Measurements from ENCODE around the gene ADAMTS3.

The ADAMTS3 gene

DNA sequence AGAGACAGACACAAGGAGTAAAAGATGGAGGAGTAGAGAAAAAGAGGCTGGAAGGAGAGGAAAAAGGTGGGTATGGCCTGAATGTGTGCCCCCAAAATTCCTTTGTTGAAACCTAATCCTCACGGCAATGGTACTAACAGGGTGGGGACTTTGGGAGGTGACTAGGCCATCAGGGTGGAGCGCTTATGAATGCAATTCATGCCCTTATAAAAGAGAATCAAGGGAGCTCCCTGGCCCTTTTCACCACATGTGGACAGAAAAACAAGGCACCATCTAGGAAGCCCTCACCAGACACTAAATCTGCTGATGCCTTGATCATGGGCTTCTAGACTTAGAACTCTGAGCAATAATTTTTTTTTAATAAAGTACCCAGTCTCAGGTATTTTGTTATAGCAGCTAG, 282.1 kb downstream of the ADAMTS3 start:
- no peak for DNase-seq (ENCODE audit: low spot score)

DNA sequence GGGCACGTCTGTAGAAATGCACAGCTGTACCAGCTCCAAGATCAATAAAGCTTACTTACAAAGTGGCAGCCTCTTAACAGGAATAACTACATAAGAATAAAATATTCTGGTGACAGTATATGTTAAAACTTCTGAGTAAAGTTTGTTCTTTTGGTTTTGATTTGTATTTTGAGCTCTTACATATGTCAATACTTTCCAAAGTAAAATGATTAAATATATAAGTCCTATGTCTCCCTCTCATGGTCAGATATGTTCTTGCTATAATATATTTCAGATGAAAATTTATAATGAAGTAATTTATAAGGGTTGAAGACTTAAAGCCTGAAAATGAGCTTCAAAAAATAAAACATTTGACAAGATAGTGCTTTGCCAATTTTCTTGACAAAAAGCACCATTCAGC, 282.8 kb downstream of the ADAMTS3 start:
- DNase-seq (ENCODE audit: low spot score): no peak

DNA sequence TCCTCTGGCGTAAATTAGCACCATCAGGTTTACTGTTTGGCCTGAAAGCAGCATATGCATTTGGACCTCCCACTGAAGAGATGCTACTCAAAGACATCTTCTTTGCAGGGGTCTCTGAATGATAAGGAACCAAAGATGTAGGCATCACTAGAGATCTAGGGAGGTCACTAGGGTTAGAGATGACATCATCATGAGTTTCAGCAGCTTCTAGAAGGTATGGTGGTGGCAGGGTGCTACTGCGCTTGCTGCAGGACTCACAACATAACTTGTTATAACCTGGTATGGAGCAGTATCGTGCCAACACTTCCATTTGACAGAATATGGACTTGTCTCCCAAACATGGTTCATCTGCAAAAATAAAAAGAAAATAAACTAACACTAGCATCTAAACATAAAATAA, 285.7 kb downstream of the ADAMTS3 start:
- no peak for DNase-seq (ENCODE audit: low spot score)

DNA sequence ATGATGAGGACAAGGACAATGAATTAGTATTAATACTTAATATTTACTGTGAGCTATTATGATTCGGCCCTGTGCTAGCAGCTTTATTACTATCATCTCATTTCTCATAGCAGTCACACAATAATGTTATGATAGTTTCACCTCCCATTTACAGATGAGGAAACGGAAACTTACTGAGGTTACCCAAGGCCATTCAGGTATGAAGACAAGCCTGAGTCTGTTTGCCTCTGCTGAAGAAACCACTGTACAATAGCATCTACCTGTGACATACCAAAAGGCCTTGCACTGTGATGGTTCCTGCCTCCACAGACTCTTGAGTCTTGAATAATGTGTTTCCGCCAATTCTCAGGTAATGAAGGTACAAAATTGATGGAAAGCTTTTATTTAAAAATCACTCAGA, 288.8 kb downstream of the ADAMTS3 start:
- no peak for DNase-seq (ENCODE audit: low spot score)

DNA sequence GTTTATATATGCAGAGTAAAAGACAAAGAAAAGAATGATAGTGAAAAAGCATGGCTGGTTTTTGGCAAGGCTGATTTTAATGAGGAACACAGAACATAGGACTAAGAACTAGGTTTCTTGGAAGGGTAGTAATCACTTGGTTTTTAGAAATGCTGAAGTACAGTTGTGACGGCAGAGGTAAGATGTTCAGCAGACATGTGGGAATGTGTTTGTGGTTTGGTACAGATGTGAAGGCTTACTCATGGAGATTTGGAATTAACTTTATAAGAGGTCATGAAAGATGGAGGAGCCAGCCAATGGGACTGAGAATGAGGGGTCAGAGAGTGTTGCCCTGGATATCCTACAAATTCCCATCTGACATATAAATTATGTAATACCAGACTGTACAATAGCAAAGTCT, 293.6 kb downstream of the ADAMTS3 start:
- DNase-seq (ENCODE audit: low spot score): no peak

DNA sequence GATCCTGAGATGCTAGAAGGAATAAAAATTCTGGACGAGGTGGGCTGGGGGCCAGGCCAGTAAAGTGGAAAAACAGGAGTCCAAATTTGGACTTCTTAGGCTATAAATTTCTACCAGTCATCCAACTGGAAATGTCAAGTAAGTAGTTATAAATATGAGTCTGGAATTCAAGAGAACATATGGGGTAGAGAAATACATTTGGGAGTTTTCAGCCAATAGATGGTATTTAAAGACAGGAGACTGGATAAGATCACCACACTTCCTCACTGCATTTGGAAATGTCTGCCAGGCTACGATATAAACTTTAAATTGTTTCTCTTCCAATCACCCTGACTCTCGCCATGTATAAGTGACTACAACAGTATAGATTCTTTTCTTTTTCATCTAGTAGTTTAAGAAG, 294.8 kb downstream of the ADAMTS3 start:
- no peak for DNase-seq (ENCODE audit: low spot score)

DNA sequence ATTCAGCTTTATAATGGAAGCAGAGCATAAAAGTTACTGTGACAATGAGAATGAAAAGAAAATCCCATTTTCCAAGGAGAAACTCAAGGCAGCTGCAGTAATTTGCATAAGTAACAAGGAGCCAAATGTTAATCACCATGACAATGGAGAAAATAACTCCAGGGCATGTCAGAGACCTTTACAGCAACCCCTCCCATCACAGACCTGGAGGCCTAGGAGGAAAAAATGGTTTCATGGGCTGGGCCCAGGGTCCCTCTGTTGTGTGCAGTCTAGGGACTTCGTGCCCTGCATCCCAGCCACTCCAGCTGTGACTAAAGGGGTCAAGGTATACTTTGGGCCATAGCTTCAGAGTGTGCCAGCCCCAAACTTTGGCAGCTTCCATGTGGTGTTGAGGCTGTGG, 313.8 kb downstream of the ADAMTS3 start:
- no peak for DNase-seq (ENCODE audit: low spot score)

DNA sequence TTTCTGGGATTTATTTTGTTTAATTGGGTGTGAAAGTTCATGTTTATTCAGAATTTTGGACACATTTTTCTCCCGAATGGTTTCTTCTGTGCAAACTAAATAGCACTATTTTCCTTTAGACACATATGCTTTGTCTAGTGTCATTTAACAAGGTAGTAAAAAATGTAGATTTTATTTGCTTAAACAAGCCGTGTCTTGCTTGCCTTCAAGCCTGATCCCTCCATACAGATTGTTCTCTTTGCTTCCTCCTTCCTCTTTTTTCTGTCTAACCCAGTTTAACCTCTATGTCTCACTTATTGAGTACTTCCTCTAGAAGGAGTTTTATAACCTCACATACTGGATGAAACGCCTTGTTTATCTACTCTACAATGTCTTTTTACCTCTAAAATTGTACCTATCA, 325.4 kb downstream of the ADAMTS3 start:
- no peak for DNase-seq (ENCODE audit: low spot score)

DNA sequence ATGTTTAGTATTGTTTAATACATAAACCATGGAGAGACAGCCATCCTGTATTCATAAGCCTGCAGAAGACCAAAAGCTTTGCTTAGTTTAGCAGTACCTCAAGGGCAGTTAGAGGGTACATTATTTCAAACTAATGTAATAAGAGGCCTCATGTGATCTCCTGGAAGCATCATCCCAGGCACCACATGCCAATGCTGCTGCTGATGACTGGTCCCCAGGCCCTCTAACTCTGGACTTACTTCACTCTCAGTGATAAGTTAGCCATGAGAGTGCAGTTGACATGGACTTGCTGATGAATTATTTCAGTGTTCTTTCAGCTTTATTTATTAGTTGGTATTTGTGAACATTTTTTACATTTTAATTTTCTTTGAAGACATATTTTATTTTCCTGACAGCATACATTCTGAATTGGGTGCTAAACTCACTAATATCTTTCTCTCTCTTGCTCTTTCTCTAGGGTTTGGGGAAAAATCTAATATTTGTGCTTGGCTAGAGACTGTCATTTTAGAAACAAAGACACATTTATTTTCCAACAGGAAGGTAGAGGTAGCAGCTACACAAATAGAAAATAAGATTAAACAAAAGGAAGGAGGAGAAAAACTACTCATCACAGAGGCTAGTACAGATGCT, 329.4 kb downstream of the ADAMTS3 start:
- DNase-seq (ENCODE audit: low spot score): no peak

All from D341Med (cell line).